Neural progenitor cell (in vitro differentiated cells): Measurements from ENCODE around the gene KLRB1. TPM values are rescaled to one million over a fixed set of nuclear protein-coding genes. Genes with fewer than 3 reads are reported as not detected.
"Not testable (repeated sequence)": the region's sequence is repeated elsewhere in the genome, so short reads cannot be mapped to it uniquely, and the experiment has no call there.

Experiments used
- DNase-seq: peaks from one replicate; pipeline ENCODE4 v3.0.0-alpha.2; 2016; ENCODE audit warnings: low spot score
- H2AFZ ChIP-seq: fragments of 200-600 bp; sonication (generic); replicated peaks from 2 replicates; pipeline ENCODE4 v1.6.1; 2016; ENCODE audit warnings: antibody characterized with exemption
- H3F3A ChIP-seq: fragments of 200-600 bp; sonication (generic); 2 replicates; pipeline ENCODE4 v1.6.1; 2016; ENCODE audit warnings: antibody characterized with exemption, low read depth
- H3K27ac ChIP-seq: fragments of 200-600 bp; sonication (generic); 2 replicates; pipeline ENCODE4 v1.5.1; 2016; ENCODE audit warnings: mild to moderate bottlenecking
- H3K27me3 ChIP-seq: fragments of 200-600 bp; sonication (generic); 2 replicates; pipeline ENCODE4 v1.6.1; 2016; ENCODE audit warnings: mild to moderate bottlenecking, moderate library complexity
- H3K36me3 ChIP-seq: fragments of 200-600 bp; sonication (generic); 2 replicates; pipeline ENCODE4 v1.5.1; 2016
- H3K4me1 ChIP-seq: fragments of 200-600 bp; sonication (generic); 2 replicates; pipeline ENCODE4 v1.6.1; 2016; ENCODE audit warnings: mixed run types
- H3K4me2 ChIP-seq: fragments of 200-600 bp; sonication (generic); 2 replicates; pipeline ENCODE4 v1.6.1; 2016
- H3K4me3 ChIP-seq: fragments of 200-600 bp; sonication (generic); 2 replicates; pipeline ENCODE4 v1.5.1; 2016
- H3K79me2 ChIP-seq: fragments of 200-600 bp; sonication (generic); 2 replicates; pipeline ENCODE4 v1.6.1; 2016; ENCODE audit warnings: low read depth
- H3K9ac ChIP-seq: fragments of 200-600 bp; sonication (generic); 2 replicates; pipeline ENCODE4 v1.6.1; 2016
- H3K9me3 ChIP-seq: fragments of 200-600 bp; sonication (generic); 2 replicates; pipeline ENCODE4 v1.5.1; 2016; ENCODE audit warnings: low read depth
- H4K20me1 ChIP-seq: fragments of 200-600 bp; sonication (generic); 2 replicates; pipeline ENCODE4 v1.6.1; 2016; ENCODE audit warnings: low read depth
- H3K27ac Mint-ChIP-seq: 3 replicates; pipeline ENCODE4 v1.8.0; 2021; ENCODE audit warnings: mixed read lengths
- H3K27me3 Mint-ChIP-seq: 2 replicates; pipeline ENCODE4 v1.8.0; 2022; ENCODE audit warnings: low read depth, mild to moderate bottlenecking, inconsistent platforms, moderate library complexity, mixed read lengths; ENCODE audit not compliant: insufficient read depth
- H3K36me3 Mint-ChIP-seq: 3 replicates; pipeline ENCODE4 v1.8.0; 2021; ENCODE audit warnings: mixed read lengths
- H3K4me1 Mint-ChIP-seq: 3 replicates; pipeline ENCODE4 v1.8.0; 2021; ENCODE audit warnings: mixed read lengths
- H3K4me3 Mint-ChIP-seq: 3 replicates; pipeline ENCODE4 v1.8.0; 2021; ENCODE audit warnings: mild to moderate bottlenecking, moderate library complexity, mixed read lengths
- H3K9me3 Mint-ChIP-seq: 3 replicates; pipeline ENCODE4 v1.8.0; 2020; ENCODE audit warnings: mixed read lengths
- CTCF ChIP-seq: fragments of 200-600 bp; sonication (generic); IDR thresholded peaks from 2 replicates; pipeline ENCODE4 v1.5.1; 2017; ENCODE audit warnings: antibody characterized with exemption, mild to moderate bottlenecking
- EZH2 ChIP-seq: fragments of 200-600 bp; sonication (generic); IDR thresholded peaks from 2 replicates; pipeline ENCODE4 v1.6.1; 2017; ENCODE audit warnings: antibody characterized with exemption, mild to moderate bottlenecking, moderate library complexity
- EZH2phosphoT487 ChIP-seq: fragments of 200-600 bp; sonication (generic); IDR thresholded peaks from 2 replicates; pipeline ENCODE4 v1.6.1; 2017; ENCODE audit warnings: antibody characterized with exemption
- total RNA-seq: library from RNA; depleted of rRNA; stranded (reverse); fragments of >200 nt; gene quantifications from 2 replicates; pipeline ENCODE4 v1.2.3, GENCODE V29; 2015; ENCODE audit warnings: low replicate concordance

Gene KLRB1
- total RNA-seq, 1 donor from 2014 or later: not detected

GRCh38 chr12:9646794-9647781 is 39.4 kb upstream of the KLRB1 start:
- Mint-ChIP-seq H3K36me3 (peaks cover 12% of the 10 kb centered on the region), H3K9me3 (peaks cover 2% of the 10 kb centered on the region), H3K27ac (peak overlapping the region; percentile 92), H3K27me3 (no peaks in the 10 kb centered on the region), H3K4me3 (peak overlapping the region; percentile 92), H3K4me1 (peaks cover 30% of the 10 kb centered on the region)
- no peaks in the 10 kb centered on the region for H3K27me3 ChIP-seq
- H3K4me2 ChIP-seq: peak overlapping the region; percentile 79
- peak; percentile 8 for DNase-seq
- peak overlapping the region; percentile 77 for H2AFZ ChIP-seq
- peaks cover 20% of the 10 kb centered on the region for H3F3A ChIP-seq
- no peaks in the 10 kb centered on the region for H3K36me3 ChIP-seq
- no peaks in the 10 kb centered on the region for H3K9me3 ChIP-seq
- TF ChIP-seq EZH2phosphoT487: no peak
- no peak for TF ChIP-seq CTCF
- TF ChIP-seq EZH2: no peak
- H3K4me1 ChIP-seq: peaks cover 11% of the 10 kb centered on the region
- peak overlapping the region; percentile 22 for H3K9ac ChIP-seq
- peaks cover 31% of the 10 kb centered on the region for H3K79me2 ChIP-seq
- peak overlapping the region; percentile 64 for H3K4me3 ChIP-seq
- no peaks in the 10 kb centered on the region for H4K20me1 ChIP-seq
- peak overlapping the region; percentile 63 for H3K27ac ChIP-seq

GRCh38 chr12:9644985-9645551 is 37.4 kb upstream of the KLRB1 start:
- DNase-seq, H3K4me3 ChIP-seq, H3K9me3 Mint-ChIP-seq, H3K36me3 Mint-ChIP-seq, H3K9ac ChIP-seq, H3K9me3 ChIP-seq, H3K27ac ChIP-seq, H3K27me3 Mint-ChIP-seq, H3K4me3 Mint-ChIP-seq, H3K27me3 ChIP-seq, H2AFZ ChIP-seq, H3K4me2 ChIP-seq, H3K36me3 ChIP-seq, H4K20me1 ChIP-seq, H3K27ac Mint-ChIP-seq: not testable (repeated sequence)
- peaks cover 20% of the 10 kb centered on the region for H3F3A ChIP-seq
- H3K79me2 ChIP-seq: peaks cover 17% of the 10 kb centered on the region
- H3K4me1 Mint-ChIP-seq: peaks cover 24% of the 10 kb centered on the region
- H3K4me1 ChIP-seq: peaks cover 11% of the 10 kb centered on the region

GRCh38 chr12:9643266-9643660 is 35.5 kb upstream of the KLRB1 start:
- Mint-ChIP-seq H3K9me3 (peaks cover 6% of the 10 kb centered on the region), H3K4me1 (peaks cover 11% of the 10 kb centered on the region), H3K27ac (no peak overlapping the region), H3K36me3 (no peaks in the 10 kb centered on the region), H3K4me3 (no peak overlapping the region), H3K27me3 (peaks cover 3% of the 10 kb centered on the region)
- no peaks in the 10 kb centered on the region for H3K79me2 ChIP-seq
- no peak overlapping the region for H3K9ac ChIP-seq
- DNase-seq: no peak
- H3K4me1 ChIP-seq: no peaks in the 10 kb centered on the region
- no peak overlapping the region for H3K4me2 ChIP-seq
- H3K36me3 ChIP-seq: no peaks in the 10 kb centered on the region
- H2AFZ ChIP-seq: no peak overlapping the region
- H3F3A ChIP-seq: peaks cover 14% of the 10 kb centered on the region
- H3K27ac ChIP-seq: no peak overlapping the region
- no peaks in the 10 kb centered on the region for H3K9me3 ChIP-seq
- H3K27me3 ChIP-seq: no peaks in the 10 kb centered on the region
- TF ChIP-seq CTCF: no peak
- TF ChIP-seq EZH2: no peak
- no peak for TF ChIP-seq EZH2phosphoT487
- H4K20me1 ChIP-seq: no peaks in the 10 kb centered on the region
- no peak overlapping the region for H3K4me3 ChIP-seq
